Fibroblast of pulmonary artery (primary cell): Measurements from ENCODE around the gene ZNF487.

Source experiments
- DNase-seq: peaks from one replicate; pipeline ENCODE4 v3.0.0-alpha.2; 2010; ENCODE audit warnings: low read depth
- H3K4me3 ChIP-seq: replicated peaks from 2 replicates; pipeline ENCODE4 v1.5.1; 2011; ENCODE audit warnings: low read depth, mild to moderate bottlenecking, control low read depth, low read length, moderate library complexity
- TF ChIP-seq, protein P1 (sequence below): IDR thresholded peaks from 2 replicates; pipeline ENCODE4 v1.5.1; 2011; ENCODE audit warnings: mild to moderate bottlenecking, control low read depth, low read length, inconsistent platforms; ENCODE audit errors: missing control alignments

ZNF487 gene

DNA sequence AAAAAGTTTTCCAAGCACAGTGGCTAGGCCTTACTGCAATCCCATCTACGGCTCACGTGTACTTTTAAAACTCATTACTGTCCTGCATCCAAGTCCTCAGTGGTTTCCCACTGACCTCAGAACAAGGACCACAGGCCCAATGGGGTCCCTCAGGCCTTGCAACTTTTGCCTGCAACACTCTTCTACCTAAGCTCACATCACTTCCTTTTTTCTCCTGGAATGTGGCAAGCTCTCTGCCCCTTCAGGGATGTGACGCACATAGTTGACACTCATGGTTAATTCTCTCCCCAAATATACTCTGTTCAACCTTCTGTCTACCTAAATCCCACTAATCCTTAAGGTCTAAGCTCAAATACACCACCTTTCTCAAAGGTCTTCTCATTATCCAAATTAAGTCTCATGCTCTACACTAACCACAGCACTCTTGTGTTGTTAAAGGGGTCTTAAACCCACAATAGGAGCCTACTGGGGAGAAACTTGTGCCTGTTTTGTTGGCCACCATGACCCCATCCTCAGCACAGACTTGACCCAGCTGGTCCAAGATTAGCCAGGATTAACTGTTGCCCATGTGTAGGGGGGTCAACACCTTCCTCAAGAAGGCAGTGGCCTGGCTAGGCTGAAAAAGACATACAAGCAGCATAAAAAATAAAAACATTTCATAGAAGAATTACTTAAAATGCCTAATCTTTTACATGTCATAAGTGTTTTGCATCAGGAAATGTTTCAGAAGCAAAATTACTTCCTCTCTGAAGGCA, 43.1 kb upstream of the ZNF487 start:
- TF ChIP-seq, protein P1, sequence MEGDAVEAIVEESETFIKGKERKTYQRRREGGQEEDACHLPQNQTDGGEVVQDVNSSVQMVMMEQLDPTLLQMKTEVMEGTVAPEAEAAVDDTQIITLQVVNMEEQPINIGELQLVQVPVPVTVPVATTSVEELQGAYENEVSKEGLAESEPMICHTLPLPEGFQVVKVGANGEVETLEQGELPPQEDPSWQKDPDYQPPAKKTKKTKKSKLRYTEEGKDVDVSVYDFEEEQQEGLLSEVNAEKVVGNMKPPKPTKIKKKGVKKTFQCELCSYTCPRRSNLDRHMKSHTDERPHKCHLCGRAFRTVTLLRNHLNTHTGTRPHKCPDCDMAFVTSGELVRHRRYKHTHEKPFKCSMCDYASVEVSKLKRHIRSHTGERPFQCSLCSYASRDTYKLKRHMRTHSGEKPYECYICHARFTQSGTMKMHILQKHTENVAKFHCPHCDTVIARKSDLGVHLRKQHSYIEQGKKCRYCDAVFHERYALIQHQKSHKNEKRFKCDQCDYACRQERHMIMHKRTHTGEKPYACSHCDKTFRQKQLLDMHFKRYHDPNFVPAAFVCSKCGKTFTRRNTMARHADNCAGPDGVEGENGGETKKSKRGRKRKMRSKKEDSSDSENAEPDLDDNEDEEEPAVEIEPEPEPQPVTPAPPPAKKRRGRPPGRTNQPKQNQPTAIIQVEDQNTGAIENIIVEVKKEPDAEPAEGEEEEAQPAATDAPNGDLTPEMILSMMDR: no peak
- no peak overlapping the region for H3K4me3 ChIP-seq
- no peak for DNase-seq

DNA sequence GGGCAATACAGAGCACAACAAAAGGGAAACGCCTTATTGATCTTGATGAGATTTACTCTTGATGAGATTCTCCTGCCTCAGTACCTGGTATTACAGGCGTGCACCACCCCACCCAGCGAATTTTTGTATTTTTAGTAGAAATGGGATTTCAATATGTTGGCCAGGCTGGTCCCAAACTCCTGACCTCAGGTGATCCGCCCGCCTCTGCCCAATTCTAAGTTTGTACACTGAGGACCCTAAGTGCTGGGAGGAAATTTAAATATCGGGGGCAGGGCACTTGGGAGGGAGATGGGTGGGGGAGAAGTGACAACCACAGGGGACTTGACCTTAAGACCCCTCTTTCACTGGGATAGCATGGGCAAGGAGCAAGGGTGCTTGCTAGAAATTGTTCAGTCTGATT, 42.0 kb upstream of the ZNF487 start:
- peak overlapping the region; percentile 73 for H3K4me3 ChIP-seq
- TF ChIP-seq, protein P1: no peak
- DNase-seq: no peak

DNA sequence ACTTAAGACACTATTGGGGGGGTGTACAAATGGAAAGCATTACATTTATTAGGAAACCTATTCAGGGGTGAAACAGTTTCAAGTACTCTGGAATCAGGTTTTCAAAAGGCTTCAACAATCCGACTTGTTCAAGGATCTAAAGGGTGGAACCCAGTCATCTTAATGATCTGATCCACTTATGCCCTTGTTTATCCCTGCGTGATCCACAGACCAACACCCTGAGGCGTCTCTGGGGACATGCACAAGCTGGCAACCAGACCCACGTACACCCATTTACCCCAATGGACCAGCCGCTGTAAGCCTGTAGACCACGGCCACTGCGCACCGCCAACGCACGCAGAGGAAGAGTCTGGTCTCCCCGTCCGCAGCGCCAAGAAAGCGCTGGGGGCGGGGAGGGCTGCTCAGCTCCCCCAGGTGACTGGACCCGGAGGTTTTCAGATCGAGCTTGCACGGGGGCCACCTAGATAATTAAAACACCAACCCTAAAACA, 41.3 kb upstream of the ZNF487 start:
- DNase-seq: peak; percentile 17

DNA sequence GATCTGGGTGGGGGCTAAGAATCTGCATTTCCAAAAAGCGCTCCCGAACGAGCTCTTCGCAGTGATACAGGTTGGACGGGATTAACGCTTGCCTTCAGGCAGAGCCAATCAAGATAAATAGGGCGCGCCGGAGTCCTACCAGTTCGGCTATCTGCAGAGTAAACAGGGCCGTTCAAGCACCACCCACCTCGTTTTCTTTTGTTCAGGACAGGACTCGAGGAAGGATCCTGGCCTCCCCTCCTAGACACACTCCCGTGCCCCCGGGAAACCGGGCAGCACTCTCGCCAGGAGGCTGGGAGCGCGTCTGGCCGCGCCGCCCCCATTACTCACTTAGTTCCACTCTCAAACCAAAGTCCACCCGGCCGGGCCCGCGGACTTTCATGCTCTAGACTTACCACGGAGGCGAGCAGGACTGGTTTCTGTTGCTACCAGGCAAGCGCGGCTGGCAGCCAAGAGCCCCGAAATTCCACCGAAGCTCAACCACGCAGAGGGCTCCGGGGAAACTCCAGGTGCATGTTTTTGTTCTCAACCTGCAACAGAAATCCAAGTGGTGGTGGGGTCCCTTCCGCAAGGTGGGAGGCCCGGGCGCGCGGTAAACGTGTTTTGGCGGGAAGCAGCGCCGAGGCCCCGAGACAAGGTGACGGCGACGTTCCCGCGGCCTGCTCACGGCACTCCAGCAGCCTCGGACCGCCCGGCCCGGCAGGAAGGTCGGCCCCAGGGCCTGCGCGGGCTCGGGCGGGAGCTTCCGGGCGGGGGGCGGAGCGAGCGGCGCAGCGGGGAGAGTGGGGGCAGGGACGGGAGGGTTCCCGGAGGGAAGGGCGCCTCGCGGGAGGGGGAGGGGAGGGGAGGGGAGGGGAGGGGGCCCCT, 40.6 kb upstream of the ZNF487 start:
- TF ChIP-seq, protein P1: no peak
- DNase-seq: peak; percentile 71
- peak overlapping the region; percentile 73 for H3K4me3 ChIP-seq

More for the DNA sequence above, 41.3 kb upstream of the ZNF487 start:
- TF ChIP-seq, protein P1: no peak
- peak overlapping the region; percentile 73 for H3K4me3 ChIP-seq

DNA sequence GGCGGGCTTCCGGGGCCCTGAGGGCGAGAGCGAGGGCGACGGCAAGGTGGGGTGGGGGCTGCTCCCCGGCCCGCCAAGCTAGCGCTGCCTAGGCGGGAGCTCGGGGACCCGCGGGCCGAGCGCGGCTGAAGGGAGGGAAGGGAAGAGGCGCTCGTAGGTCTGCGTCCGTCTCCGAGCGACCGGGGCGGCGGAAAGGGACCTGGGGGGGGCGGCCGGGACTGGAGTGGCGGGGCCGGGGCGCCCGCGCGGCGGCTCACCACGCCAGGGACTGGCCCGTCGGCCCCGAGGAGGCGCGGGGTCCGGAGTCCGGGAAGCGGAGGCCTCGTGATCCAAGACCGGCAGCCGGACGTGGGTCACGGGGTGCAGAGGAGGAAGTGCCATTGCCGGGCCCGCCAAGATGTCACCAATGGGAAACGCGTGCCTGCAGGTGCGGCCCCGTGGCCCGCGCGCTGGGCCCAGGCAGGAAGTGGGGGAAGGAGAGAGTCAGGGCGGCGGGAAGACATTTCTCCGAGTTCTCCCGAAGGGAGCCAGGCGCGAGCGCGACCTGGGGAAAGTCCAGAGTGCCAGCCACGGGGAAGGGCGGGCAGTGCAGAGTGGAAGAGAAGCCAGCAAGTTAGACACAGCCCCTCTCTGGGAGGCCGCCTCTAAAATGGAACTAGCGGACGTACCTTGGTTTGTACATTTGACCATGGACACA, 39.8 kb upstream of the ZNF487 start:
- TF ChIP-seq, protein P1: no peak
- peak overlapping the region; percentile 73 for H3K4me3 ChIP-seq
- DNase-seq: peak; percentile 79

DNA sequence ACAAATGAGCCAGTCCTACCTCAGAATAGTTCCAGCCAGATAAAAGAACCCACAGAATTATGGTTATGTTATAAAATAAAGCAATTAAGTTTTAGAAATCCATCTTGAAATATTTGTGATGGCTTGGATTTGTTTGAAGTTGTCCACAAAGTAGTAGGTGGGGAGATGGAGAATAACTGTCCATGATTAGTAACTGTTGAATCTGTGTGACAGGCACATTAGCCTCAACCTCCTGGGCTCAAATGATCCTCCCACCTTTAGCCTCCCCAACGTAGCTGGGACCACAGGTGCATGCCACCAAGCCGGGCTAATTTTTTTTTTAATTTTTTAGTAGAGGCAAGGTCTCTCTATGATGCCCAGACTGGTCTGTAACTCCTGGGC, 38.0 kb upstream of the ZNF487 start:
- no peak for DNase-seq
- H3K4me3 ChIP-seq: no peak overlapping the region
- TF ChIP-seq, protein P1: no peak
